ENCODE results near the gene TK1.
"Not testable (repeated sequence)": the region's sequence is repeated elsewhere in the genome, so short reads cannot be mapped to it uniquely, and the experiment has no call there.

Gene TK1

GRCh38 chr17:78186692-78187595 lies at the start of gene TK1, which contains the start of gene AFMID:
Gene TK1 (minus strand): TSS chr17:78187052. CDS start chr17:78186994, 58 bp downstream.
Gene AFMID (plus strand): TSS chr17:78187362. CDS start chr17:78187371, 9 bp downstream.
- peak; percentile 76 for DNase-seq (ENCODE audit: low read depth)

- no peak for DNase-seq (ENCODE audit: low read depth)
Measured at GRCh38 chr17:78235885-78236284, 49.0 kb upstream of the TK1 start.

- DNase-seq (ENCODE audit: low read depth): not testable (repeated sequence)
Measured at GRCh38 chr17:78235022-78235421, 48.2 kb upstream of the TK1 start.

- DNase-seq (ENCODE audit: low read depth): no peak
Measured at GRCh38 chr17:78234261-78234865, 47.5 kb upstream of the TK1 start.

GRCh38 chr17:78233678-78234077 lies 46.8 kb upstream of the TK1 start:
- no peak for DNase-seq (ENCODE audit: low read depth)

GRCh38 chr17:78232859-78233173 lies 46.0 kb upstream of the TK1 start:
- DNase-seq (ENCODE audit: low read depth): no peak

- no peak for DNase-seq (ENCODE audit: low read depth)
Measured at GRCh38 chr17:78231991-78232858, 45.4 kb upstream of the TK1 start.

- no peak for DNase-seq (ENCODE audit: low read depth)
Measured at GRCh38 chr17:78230996-78231935, 44.4 kb upstream of the TK1 start, which contains the start of gene TMEM235. Gene TMEM235 (plus strand): TSS chr17:78231631. CDS start chr17:78232024, 393 bp downstream.

GRCh38 chr17:78230252-78230962 lies 43.6 kb upstream of the TK1 start:
- DNase-seq (ENCODE audit: low read depth): no peak

- DNase-seq (ENCODE audit: low read depth): no peak
Measured at GRCh38 chr17:78228176-78228575, 41.3 kb upstream of the TK1 start.

GRCh38 chr17:78227455-78227916 lies 40.6 kb upstream of the TK1 start:
- DNase-seq (ENCODE audit: low read depth): no peak

- no peak for DNase-seq (ENCODE audit: low read depth)
Measured at GRCh38 chr17:78226759-78227454, 40.1 kb upstream of the TK1 start.

GRCh38 chr17:78226055-78226758 lies 39.4 kb upstream of the TK1 start:
- no peak for DNase-seq (ENCODE audit: low read depth)

GRCh38 chr17:78225088-78225865 lies 38.4 kb upstream of the TK1 start:
- no peak for DNase-seq (ENCODE audit: low read depth)

- no peak for DNase-seq (ENCODE audit: low read depth)
Measured at GRCh38 chr17:78224231-78225087, 37.6 kb upstream of the TK1 start.

- no peak for DNase-seq (ENCODE audit: low read depth)
Measured at GRCh38 chr17:78223765-78224164, 36.9 kb upstream of the TK1 start.

GRCh38 chr17:78223061-78223460 lies 36.2 kb upstream of the TK1 start:
- no peak for DNase-seq (ENCODE audit: low read depth)

Measured in stimulated activated CD8-positive, alpha-beta memory T cell treated with anti-CD3 and anti-CD28 coated beads, Interleukin-7, amount 100 ng/mL, for 24 hours (primary cell).